Pancreas (tissue), 10 donors: ENCODE data around the gene ARHGEF40. TPM values are rescaled to one million over a fixed set of nuclear protein-coding genes. Genes with fewer than 3 reads are reported as not detected.
A peak's percentile ranks its signal among the peaks of the same experiment; 100 is the strongest.

ENCODE experiments used
- ATAC-seq, 4 donors: fragments of 200-7000 bp; cut with Tn5 transposase; one replicate each; pipeline versions ENCODE4 v1.8.0 to v1.9.1; 2020; ENCODE audit warnings: mild to moderate bottlenecking in 4 of 4, moderate library complexity in 4 of 4
- DNase-seq, 6 donors: peaks; one replicate each; pipeline ENCODE4 v3.0.0-alpha.2; 2020
- FAIRE-seq: peaks from 2 replicates; lab custom pipeline; 2012; peaks lifted over from hg19 to GRCh38; lab: Jason Lieb, UNC
- H3K27ac ChIP-seq, 4 donors: fragments of 200-600 bp; sonication (generic); 1 replicate in 3 of 4; 2 replicates in 1 of 4; pipeline versions ENCODE4 v1.5.0 to v1.8.0; 2020
- H3K27me3 ChIP-seq, 4 donors: fragments of 200-600 bp; one replicate each; pipeline ENCODE4 v1.8.0; 2021
- H3K36me3 ChIP-seq, 3 donors: fragments of 200-600 bp; sonication (generic) in 1 of 3; one replicate each; pipeline versions ENCODE4 v1.5.0 to v1.8.0; 2020 to 2021
- H3K4me1 ChIP-seq, 3 donors: fragments of 200-600 bp; one replicate each; pipeline ENCODE4 v1.8.0; 2021
- H3K4me3 ChIP-seq, 4 donors: fragments of 200-600 bp; sonication (generic) in 2 of 4; one replicate each; pipeline versions ENCODE4 v1.5.0 to v1.8.0; 2020 to 2021
- H3K9me3 ChIP-seq, 4 donors: fragments of 200-600 bp; one replicate each; pipeline ENCODE4 v1.8.0; 2021
- CTCF ChIP-seq, 4 donors: fragments of 200-600 bp; sonication (generic) in 3 of 4; IDR thresholded peaks; one replicate each; pipeline versions ENCODE4 v1.5.0 to v1.8.0; 2021; ENCODE audit warnings: antibody characterized with exemption in 4 of 4
- WGBS, 2 donors: extraction: QIAGEN DNeasy Blood & Tissue Kit; methylation state at CpG; one replicate each; pipeline ENCODE4 v1.1.7; 2013; 5-methylcytosine and 5-hydroxymethylcytosine counted together
- intact Hi-C, 3 donors: fragments of 100-400 bp; cut with DNase I; formaldehyde crosslinking; loops; one replicate each; pipeline versions ENCODE4 v1.11.1 to v1.14.2; 2022
- polyA plus RNA-seq, 2 donors: library from polyadenylated mRNA; stranded (reverse); fragments of 200-250 nt; gene quantifications; one replicate each; pipeline ENCODE4 v1.2.3, GENCODE V29; 2013
- total RNA-seq, 6 donors: library from RNA; stranded (reverse); fragmentation: NEBNext Ultra II Directional in 4 of 6; extraction: Animal tissue kit (Norgen Biotek cat#: 25700) in 4 of 6; gene quantifications; one replicate each; pipeline versions ENCODE4 v1.2.1 to v1.2.4, GENCODE V29; 2021 to 2023
- donor health status: healthy with polysubstance abuse.
- donor health status: DM: no; HTN: no; CAD: no; lungs with moderate emphysema.
- donor health status: DM: no; HTN: no; CAD: no.
- donor health status: control.
- donor health status: control.
- donor health status: Bipolar disorder and iron deficiency.
- donor health status: DM: yes; HTN: yes; CAD: no.
- donor health status: DM: no; HTN: no; CAD: no.
- donor health status: DM: no; HTN: no; CAD: no.
- donor health status: DM: yes; HTN: yes; CAD: no.

Gene ARHGEF40
- total and polyA plus RNA-seq, 8 donors = 24.5 to 77.0 (median 43.8) TPM

- H3K27me3 ChIP-seq = no peaks in the 10 kb centered on the region
- DNase-seq = peak in 1 of 6 donors; percentile 24
- no peaks in the 10 kb centered on the region for H3K9me3 ChIP-seq
- no peak overlapping the region for H3K4me3 ChIP-seq
- H3K4me1 ChIP-seq = peaks cover 12 to 30% (median 18%) of the 10 kb centered on the region in 3 donors
- intact Hi-C loops = no loop called here
- no peaks in the 10 kb centered on the region for H3K36me3 ChIP-seq
- 33 to 43% methylated on average over 5 of the region's 5 CpGs for WGBS, 2 donors
- FAIRE-seq = no peak
- no peak for ATAC-seq
- TF ChIP-seq CTCF (IDR thresholded peaks at IDR 0.05) = no peak
- H3K27ac ChIP-seq = peak overlapping the region in 1 of 4 donors; percentile 98
Observed at GRCh38 chr14:21107283-21107800, 37.2 kb downstream of the ARHGEF40 start.

- Histone ChIP-seq H3K27ac (no peak overlapping the region), H3K4me3 (no peak overlapping the region), H3K9me3 (no peaks in the 10 kb centered on the region), H3K27me3 (no peaks in the 10 kb centered on the region), H3K36me3 (no peaks in the 10 kb centered on the region), H3K4me1 (peaks cover 12 to 26% (median 18%) of the 10 kb centered on the region in 3 donors)
- TF ChIP-seq CTCF (IDR thresholded peaks at IDR 0.05) = no peak
- intact Hi-C loops = no loop called here
- FAIRE-seq = no peak
- no peak for DNase-seq
- no peak for ATAC-seq
- 91 to 95% methylated on average over 4 of the region's 4 CpGs for WGBS, 2 donors
Observed at GRCh38 chr14:21108791-21109190, 38.7 kb downstream of the ARHGEF40 start.

- ATAC-seq = no peak
- H3K9me3 ChIP-seq = no peaks in the 10 kb centered on the region
- H3K4me1 ChIP-seq = peaks cover 11 to 26% (median 18%) of the 10 kb centered on the region in 3 donors
- no peak for DNase-seq
- no peak for FAIRE-seq
- H3K27me3 ChIP-seq = no peaks in the 10 kb centered on the region
- H3K36me3 ChIP-seq = no peaks in the 10 kb centered on the region
- TF ChIP-seq CTCF (IDR thresholded peaks at IDR 0.05) = no peak
- H3K4me3 ChIP-seq = no peak overlapping the region
- 75 to 80% methylated on average over 6 of the region's 6 CpGs for WGBS, 2 donors
- intact Hi-C loops = no loop called here
- no peak overlapping the region for H3K27ac ChIP-seq
Observed at GRCh38 chr14:21109377-21110138, 39.5 kb downstream of the ARHGEF40 start.

- Histone ChIP-seq H3K36me3 (no peaks in the 10 kb centered on the region), H3K4me3 (no peak overlapping the region), H3K9me3 (no peaks in the 10 kb centered on the region), H3K27me3 (no peaks in the 10 kb centered on the region), H3K27ac (no peak overlapping the region), H3K4me1 (no peaks in the 10 kb centered on the region)
- intact Hi-C loops = no loop called here
- DNase-seq (no peak), ATAC-seq (no peak), FAIRE-seq (no peak)
- 82 to 84% methylated on average over 4 of the region's 4 CpGs for WGBS, 2 donors
- no peak for TF ChIP-seq CTCF (IDR thresholded peaks at IDR 0.05)
Observed at GRCh38 chr14:21112255-21112654, 42.2 kb downstream of the ARHGEF40 start.

- ATAC-seq (no peak), DNase-seq (no peak), FAIRE-seq (no peak)
- no peak overlapping the region for H3K4me3 ChIP-seq
- H3K4me1 ChIP-seq = no peaks in the 10 kb centered on the region
- TF ChIP-seq CTCF (IDR thresholded peaks at IDR 0.05) = no peak
- no peaks in the 10 kb centered on the region for H3K27me3 ChIP-seq
- no peaks in the 10 kb centered on the region for H3K36me3 ChIP-seq
- H3K9me3 ChIP-seq = no peaks in the 10 kb centered on the region
- intact Hi-C loops = no loop called here
- no peak overlapping the region for H3K27ac ChIP-seq
- 92 to 94% methylated on average over 2 of the region's 2 CpGs for WGBS, 2 donors
Observed at GRCh38 chr14:21113369-21113768, 43.3 kb downstream of the ARHGEF40 start.
